NOMO-1 treated with dmso at 0.1 percent for 144 hours (cell line): ENCODE measurements around the gene TRAP1.

ENCODE experiments used
- DNase-seq: peaks from one replicate; lab custom pipeline; 2025; ENCODE audit not compliant: unreplicated experiment; lab: John Stamatoyannopoulos, UW

The TRAP1 gene

DNA sequence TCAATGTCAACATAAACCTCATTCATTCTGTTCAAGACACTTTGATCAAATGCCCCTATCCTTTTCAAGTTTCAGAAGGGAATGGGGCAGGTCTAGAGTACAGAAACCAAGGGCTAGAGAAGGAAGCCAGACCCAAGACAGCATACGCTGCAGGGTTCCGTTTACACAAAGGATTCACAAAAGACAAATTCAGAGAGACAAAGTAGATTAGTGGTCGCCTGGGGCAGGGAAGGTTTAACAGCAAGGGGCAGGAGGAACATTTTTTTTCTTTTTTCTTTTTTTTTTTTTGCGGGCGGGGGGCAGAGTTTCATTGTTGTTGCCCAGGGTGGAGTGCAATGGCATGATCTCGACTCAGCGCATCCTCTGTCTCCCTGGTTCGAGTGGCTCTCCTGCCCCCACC is 19.9 kb upstream of the TRAP1 start:
- DNase-seq, result no peak

DNA sequence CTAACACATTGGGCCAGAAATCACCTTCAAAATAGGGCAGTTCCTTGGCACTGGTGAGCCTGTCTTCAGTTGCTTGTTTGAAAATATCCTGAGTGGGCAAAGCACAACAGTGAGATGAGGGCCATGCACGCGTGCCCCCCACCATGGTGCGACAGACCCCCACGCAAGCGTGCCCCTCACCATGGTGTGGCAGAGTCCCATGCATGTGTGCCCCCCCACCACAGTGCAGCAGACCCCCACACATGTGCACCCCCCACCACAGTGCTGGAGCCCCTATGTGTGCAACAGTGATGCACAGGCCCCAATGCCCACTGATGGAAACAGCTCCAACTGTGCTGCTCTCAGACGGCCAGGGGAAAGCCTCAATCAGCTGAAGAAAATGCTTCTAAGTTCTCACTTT is 18.8 kb upstream of the TRAP1 start:
- no peak for DNase-seq

DNA sequence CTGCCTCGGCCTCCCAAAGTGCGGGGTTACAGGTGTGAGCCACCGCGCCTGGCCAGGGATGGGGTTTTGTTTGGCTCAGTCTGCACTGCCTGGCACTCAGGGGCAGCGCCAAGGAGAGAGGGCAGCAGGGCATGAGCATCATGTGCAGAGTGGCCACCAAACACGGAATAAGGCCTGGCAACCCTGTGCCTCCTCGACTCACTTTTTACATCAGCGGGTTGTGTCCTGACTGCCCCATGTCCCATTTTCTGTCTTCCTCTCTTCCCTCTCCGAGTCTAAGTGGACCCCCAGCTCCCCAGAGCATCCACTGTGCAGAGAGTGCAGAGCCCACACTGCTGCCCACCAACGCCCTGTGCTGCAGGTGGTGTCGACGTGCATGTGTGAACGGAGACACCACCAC is 18.2 kb upstream of the TRAP1 start:
- no peak for DNase-seq

DNA sequence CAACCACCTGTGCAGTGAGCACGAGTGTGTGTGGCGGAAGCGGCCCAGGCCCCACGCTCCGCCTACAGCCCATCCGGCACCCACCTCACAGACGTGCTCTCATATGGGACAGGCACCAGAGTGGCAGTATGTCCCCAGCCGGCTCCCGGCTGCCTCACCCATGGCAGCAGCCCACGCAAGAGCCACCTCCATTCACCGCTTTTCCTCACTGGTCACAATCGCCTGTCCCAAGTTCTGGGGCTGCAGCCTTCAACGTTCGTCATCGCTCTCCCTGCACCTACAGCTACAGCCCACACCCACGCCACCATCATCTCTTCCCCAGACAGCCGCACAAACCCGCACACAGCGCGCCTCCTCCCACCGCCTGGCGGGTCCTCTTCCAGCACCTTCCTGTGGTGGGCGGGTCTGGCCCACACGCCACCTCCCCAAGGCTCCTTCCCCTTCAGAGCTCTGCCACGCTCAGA is 17.5 kb upstream of the TRAP1 start:
- no peak for DNase-seq

DNA sequence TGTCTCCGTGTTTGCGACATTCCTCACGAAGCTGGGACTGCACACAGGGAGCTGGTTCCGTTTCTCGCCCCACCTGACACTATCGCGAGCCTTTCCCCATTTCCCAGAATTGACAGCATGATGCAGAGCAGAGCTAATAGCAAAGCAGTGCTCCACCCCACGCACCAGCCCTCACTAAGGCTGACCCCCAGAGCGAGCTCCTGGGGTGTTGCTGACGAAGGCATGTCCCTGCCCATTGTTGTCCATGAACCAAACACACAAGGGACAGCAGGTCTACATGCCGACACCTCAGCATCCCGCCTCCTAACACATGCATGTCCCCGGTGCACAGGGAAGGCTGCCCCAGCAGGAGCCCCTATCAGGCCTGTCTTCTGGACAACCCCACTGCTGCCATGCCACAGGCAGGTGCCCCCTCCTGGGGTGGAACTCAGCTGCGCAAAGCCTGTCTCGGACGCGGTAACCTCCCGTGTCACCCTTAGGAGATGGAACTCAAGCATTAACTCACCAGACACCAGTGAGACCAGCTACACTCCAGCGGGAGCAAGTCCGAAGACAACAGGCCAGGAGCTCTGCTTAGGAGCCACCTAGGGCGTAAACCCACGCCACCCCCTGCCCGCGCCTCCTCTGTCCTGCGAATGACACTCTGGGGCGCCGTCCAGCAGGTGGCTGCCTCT is 16.9 kb upstream of the TRAP1 start:
- no peak for DNase-seq

DNA sequence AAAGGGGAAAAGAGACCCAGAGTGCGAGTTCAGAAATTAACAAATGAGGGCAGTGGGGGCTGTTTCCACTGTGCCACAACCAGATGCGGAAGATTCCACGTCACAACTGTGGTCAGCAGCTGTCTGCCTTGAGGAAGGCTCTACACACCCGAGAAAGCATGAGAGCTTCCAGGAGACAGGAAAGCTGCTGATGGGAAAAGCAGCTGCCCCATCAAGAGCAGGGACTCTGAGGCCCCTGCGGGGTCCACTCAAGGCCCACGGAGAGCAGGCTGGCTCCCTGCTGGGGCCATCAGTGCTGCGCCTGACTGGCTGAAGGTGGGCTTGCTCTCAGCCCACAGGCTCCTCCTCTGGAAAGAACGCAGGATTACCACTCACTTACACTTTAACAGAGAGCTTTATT is 14.8 kb upstream of the TRAP1 start:
- DNase-seq, result no peak

DNA sequence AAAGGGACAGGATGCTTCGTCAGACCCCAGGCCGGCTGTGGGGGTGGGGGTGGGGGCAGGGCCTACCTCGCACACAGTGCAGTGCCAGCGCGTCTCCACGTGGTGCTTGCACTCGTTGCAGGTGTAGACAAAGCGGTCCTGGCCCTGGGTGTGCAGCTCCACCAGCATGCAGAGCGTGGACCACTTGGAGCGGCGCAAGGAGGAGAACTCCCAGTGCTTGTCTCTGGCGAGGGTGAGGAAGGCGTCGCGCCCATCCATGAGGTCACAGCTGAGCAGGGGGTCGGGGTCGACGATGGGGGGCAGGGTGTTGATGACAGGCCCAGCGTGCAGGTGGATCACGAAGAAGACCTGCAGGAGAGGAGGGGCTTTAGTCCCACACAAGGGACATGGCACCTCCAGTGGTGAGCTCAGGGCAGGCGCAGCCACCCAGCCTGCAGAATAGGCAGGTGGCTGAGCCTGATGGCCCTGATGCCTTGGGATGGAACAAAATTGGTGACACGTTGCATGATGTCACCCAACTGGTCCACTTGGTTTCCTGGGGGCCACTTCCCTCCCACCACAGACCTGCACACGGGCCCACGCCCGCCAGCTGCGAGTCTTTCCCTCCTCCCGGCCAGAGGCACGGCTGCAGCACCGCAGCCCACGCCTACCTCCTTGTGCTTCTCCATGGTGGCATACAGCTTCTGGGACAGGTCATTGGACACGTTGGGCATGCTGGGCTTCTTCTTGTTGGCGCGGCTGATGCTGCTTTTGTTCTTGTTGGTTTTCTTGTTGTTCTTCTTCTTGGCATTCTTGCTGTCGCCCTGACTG is 14.0 kb upstream of the TRAP1 start:
- DNase-seq, result no peak

DNA sequence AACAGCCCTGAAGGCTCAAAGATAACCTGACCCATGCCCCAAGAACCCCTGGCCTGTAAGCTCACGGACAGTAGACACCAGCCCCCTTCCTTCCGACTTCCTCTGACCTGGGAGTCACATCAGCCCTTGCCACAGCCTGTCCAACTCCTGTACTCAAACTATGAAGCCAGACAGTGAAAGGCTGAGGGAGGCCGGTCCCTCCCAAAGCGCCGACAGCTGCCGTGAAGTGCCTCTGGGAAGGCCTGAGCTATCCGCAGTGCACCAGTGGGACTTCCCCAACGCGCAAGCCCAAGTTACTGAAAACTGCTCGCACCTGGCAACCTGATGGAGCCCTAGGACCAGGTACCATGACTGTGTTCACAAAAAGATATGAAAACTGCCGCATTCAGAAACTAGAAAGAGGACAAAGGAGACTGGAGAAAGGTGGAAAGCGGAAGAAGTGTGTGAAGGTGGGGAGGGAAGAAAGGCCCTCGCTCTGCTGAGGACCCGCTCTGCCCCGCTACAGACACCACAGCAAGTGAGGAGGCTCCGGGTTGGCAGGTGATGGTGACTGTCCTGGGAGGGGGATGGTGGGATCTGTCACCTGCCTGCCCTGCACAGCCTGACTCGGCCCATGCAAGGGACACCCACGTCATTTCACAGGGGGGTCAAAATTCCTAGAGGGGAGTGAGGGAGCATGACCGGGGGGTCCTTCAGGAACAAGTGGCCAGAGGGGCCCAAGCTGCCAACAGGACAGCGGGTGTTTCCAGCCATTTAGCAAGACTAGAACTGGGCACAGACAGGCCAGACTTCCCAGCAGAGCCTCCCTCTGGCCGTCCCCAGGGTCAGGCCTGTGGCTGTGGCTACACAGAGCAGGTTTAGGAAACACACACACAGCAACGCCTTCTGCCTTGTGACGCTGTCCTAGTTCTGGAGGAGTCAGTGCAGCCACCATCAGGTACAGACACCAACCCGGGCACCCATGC is 13.1 kb upstream of the TRAP1 start:
- no peak for DNase-seq

DNA sequence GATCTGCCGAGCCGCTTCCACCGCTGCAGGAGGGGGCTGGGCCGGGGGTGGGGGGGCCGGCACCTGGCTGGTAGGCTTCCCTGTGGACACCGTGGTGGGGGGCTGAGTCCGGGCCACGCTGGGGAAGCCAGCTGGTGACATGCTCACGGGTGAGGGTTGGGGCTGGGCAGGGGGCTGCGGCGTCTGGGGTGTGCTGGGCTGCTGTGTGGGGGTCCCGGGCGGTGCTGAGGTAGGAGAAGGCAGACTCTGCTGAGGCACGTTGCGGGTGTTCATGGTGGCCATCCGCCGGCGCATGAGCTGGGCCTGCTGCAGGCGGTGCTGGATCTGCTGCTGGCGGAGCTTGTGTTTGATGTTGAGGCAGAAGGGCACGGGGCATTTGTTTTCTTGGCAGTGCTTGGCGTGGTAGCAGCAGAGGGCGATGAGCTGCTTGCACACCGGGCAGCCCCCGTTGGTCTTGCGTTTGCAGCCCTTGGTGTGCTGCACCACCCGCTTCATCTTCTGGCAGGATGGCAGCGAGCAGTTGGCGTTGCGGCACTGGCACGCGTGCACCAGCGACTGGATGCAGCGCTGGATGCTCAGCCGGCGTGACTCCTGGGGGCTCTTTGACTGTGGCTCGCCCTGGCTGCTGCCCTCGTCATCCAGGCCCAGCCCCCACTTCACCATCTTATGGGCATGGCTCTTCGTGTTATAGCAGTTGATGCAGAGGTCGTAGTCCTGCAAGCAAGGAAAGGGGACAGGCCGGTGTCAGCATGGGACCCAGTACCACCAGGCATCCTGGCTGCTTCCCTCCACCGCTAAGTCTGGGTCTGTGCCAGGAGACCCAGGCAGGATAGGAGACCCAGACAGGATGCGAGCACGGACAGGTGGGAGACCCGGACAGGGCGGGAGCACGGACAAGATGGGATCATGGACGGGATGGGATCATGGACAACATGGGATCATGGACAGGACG is 12.1 kb upstream of the TRAP1 start:
- DNase-seq, result no peak

DNA sequence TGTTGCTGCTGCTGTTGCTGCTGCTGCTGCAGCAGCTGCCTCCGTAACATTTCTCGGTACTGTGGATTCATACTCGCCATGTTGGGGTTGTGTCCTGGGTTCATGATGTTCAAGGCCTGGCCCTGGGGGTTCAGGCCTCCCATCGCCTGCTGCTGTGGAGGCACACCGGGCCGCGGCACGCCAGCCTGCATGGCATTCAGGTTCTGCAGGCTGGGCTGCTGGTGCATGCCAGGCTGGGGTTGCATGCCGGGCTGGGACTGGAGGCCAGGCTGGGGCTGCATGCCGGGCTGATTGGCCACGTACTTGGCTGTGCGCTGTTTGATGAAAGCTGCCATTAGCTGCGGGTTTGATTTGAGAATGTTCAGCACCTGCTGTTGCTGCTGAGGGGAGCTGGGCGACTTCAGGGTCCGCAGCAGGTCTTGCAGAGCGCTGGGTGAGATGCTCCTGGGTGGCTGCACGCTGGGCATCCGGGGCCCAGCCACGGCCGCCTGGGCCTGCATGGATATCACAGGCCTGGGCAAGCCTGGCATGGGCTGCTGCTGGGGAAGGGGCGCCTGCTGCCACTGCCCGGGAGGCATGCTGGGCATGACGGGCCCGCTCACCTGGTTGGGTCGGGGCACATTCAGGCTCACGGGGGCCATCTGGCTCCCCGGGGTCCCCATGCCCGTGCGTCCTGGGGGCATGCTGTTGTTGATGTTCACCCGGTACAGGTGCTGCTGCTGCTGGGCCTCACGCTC is 11.3 kb upstream of the TRAP1 start:
- DNase-seq, result no peak

DNA sequence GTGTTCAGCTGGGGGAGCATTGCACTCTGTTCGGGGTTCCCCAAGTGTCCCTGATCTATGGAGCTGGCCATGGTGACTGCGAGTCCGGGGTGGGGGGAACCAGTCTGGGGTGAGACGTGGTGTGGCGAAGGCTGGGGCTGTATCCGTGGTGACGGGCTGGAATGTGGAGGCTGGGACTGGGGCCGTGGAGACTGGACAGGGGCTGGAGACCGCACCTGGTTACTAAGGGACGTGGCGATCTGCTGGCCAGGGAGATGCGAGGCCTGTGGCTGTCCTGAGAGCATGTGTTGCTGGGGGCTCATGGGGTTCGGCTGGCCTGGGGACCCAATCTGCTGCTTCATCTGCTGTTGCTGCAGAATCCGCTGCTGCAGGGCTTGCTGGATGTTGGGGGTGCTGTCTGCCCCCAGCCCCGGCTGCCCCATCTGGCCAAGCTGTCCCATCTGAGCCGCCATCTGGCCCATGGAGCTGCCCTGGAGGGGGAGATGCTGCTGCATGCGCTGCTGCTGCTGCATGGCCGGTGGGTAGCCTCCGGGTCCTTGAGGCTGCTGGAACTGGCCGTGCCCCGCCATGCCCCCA is 10.6 kb upstream of the TRAP1 start:
- no peak for DNase-seq

DNA sequence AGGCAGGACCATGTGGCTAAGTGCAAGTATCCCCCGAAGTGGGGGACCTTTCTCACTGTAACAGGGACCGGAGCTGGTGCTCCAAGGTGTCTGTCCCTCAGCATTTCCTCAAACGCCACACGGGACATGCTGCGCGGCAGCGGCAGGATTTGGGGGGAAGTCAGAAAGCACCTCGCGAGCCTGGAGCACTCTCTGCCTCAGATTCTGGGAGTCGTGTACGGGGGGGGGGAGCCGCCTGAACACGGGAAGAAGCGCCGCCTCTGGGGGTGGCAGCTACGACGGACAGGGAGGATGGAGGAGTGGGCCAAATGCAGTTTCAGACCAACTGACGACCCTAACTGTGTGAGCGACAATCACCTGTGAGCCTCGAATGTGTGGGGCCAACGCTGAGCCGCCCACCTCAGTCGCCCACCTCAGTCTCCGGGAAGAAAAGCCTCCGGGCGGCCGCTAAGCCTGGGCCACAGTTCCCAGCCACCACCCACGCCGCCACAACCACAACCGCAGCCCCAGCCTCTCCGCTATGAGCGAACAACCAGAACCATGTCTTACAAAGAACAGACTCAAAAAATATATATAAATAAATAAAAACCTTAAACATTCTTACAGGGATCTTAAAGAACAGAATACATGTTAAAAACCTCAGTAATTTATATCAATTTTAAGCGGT is 8.8 kb upstream of the TRAP1 start:
- no peak for DNase-seq

DNA sequence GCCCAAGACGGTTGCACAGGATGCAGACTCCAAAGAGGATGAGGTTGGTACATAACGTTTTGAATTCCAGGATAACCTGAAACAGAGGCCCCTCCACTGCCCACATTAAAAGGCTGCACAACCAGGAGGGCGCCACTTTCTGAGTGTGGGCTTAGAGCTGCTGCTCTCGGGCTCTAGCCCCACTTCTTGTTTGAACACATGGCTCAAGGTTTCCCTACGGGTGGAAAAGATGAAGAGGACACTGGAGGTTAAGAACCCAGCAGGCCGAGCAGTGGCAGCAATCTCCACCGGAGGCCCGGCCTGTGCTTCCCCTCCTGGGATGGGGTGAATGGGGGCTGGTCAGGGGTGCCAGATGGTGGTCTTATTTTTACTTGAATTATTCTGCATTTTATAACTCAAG is 8.0 kb upstream of the TRAP1 start:
- no peak for DNase-seq

DNA sequence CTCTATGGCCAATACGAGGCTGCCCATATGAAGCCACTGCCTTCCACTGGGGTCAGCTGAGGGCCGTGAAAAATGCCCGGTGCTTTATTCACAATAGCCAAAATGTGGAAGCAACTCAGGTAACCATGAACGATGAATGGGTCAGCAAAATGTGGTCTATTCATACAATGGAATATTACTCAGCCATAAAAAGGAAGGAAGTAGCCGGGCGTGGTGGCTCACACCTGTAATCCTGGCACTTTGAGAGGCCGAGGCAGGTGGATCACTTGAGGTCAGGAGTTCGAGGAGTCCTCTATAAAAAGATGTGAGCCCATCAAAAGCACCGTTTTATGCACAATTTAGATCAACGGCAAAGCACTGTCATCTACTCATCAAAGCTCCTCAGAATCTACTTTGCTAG is 5.2 kb upstream of the TRAP1 start:
- DNase-seq, result no peak

DNA sequence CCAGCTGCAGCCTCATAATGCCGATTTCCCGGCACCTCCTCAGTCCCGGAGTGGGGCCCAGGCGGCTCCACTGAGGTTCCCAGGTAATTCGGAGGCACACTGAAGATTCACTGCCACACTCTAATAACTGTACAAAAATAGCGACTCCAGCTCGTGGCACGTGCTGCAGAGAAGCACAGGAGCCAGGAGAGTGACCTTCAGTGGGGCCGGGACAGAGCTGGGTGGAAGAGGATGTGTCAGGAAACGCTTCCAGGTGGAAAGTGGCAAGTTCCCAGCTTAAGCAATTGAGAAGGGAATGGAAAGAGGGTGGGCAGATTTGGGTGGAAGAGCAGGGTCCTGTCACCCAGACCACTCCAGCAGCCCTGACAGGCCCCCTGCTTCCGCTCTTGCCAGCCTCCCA is 3.1 kb upstream of the TRAP1 start:
- DNase-seq, result no peak

DNA sequence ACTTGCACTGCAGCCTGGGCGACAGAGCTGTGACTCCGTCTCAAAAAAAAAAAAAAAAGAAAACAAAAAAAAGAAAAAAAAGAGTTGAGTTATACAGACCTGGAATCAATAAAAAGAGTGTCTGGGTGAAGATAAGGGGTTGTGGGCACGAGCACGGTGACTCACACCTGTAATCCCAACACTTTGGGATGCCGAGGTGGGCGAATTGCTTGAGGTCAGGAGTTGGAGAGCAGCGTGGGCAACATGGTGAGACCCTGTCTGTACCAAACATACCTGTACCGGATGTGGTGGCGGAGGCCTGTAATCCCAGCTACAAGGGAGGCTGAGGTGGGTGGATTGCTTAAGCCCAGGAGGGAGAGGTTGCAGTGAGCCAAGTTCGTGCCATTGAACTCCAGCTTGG is 1.3 kb upstream of the TRAP1 start:
- no peak for DNase-seq

DNA sequence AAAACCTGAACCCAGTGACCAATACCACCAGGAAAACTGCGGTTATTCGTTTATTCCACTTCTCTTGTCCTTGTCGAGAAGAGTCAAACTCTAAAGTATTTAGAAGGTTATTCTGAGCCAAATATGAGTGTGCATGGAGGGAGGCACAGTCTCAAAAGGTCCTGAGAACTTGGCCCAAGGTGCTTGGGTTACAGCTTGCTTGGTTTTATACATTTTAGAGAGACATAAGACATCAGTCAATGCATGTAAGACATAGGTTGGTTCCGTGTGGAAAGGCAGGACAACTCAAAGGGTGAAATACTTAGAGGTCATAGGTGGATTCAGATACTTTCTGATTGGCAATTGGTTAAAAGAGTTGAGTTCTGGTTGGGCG is 681 bp upstream of the TRAP1 start:
- DNase-seq, result no peak

DNA sequence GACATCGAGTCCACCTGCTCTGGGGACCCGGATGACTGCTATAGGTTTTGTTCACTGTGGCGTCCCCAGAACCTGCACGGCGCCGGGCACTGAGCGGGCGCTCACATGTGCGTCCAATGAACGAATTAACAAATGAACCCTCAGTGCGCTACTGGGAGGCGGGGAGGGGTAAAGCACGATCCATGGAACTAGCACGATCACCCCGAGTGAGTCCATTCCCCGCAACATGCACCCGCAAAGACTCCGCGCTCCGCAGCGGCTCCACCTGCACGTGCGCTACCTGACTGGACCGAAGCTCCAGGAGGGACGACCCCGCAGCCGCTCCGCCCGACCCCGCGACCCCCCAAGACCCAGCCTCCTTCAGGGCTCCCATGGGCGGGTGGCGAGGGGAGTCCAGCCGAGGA is 491 bp downstream of the TRAP1 start:
- no peak for DNase-seq

DNA sequence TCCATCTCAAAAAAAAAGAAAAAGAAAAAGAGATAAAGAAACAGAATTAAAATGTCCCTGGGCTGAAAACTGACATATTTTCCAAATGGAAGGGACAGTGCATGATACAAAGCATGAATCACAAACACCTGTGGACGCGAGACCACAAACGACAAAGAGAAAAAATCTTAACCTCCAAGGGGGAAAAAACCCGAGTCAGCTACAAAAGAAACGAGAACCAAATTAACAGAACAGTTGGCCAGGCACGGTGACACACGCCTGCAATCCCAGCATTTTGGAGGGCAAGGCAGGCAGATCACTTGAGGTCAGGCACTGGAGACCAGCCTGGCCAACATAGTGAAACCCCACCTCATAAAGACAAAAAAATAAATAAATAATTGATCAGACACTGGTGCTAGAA is 1.9 kb downstream of the TRAP1 start:
- DNase-seq, result no peak
